ENCODE data around the gene CENPQ.

GRCh38 chr6:49517919-49518318, 54.7 kb downstream of the CENPQ start:
- TF ChIP-seq POLR2A (IDR thresholded peaks at IDR 0.05) (no peak), POLR2AphosphoS5 (IDR thresholded peaks at IDR 0.05) (no peak), CTCF (IDR thresholded peaks at IDR 0.05) (no peak)
